IMR-90 (cell line): Measurements from ENCODE around the gene ALPP. TPM values are rescaled to one million over a fixed set of nuclear protein-coding genes. Genes with fewer than 3 reads are reported as not detected.

Experiments used
- microRNA-seq, 2 experiments: library from miRNA; stranded (forward) in 1 of 2; unstranded in 1 of 2; fragments of 10-50 nt in 1 of 2; fragments of <30 nt in 1 of 2; gene quantifications in 1 of 2; microRNA quantifications in 1 of 2; one replicate each; pipeline versions ENCODE3 to v1.1.0; 2013 to 2020; ENCODE audit not compliant: insufficient read depth in 1 of 2, insufficient read length in 1 of 2, unreplicated experiment in 1 of 2
- polyA plus RNA-seq, 3 experiments: library from polyadenylated mRNA; depleted of rRNA; stranded (reverse); fragments of >200 nt; gene quantifications; 2 replicates each; pipeline ENCODE4 v1.2.3, GENCODE V29; 2012; ENCODE audit warnings: low replicate concordance in 1 of 3
- small RNA-seq, 5 experiments: library from RNA; depleted of rRNA; stranded (forward); fragments of <200 nt; gene quantifications; one replicate each; pipeline ENCODE3, GENCODE V24; 2012
- total RNA-seq: library from RNA; depleted of rRNA; stranded (reverse); fragments of >200 nt; gene quantifications from 2 replicates; pipeline ENCODE4 v1.2.3, GENCODE V29; 2012; rRNA removed

The ALPP gene
- total and polyA plus RNA-seq, 2 of the 4 experiments (the other 2 are of a cell fraction): not detected

Small RNA genes within 50 kb of the gene (microRNA-seq; reads per million reads assigned to microRNA genes)
- gene AC068134.3 (ENCODE audit: insufficient read depth, insufficient read length) (not detected), gene AC068134.4 (ENCODE audit: insufficient read depth, insufficient read length) (not detected)

Small RNA genes within 50 kb of the gene (small RNA-seq; reads per million reads assigned to genes)
- gene AC068134.3 (0 reads per million in 5 experiments), gene AC068134.4 (0 reads per million in 5 experiments)

Other genes starting within 250 kb of the ALPP start
- not detected in 2 replicates for gene ALPG, start 28.1 kb downstream of the ALPP start, total RNA-seq
- gene ALPG, start 28.1 kb downstream of the ALPP start, polyA plus RNA-seq (2012; rRNA removed): not detected in 2 replicates
- gene ALPI, start 77.4 kb downstream of the ALPP start, total RNA-seq: not detected in 2 replicates
- not detected in 2 replicates for gene ALPI, start 77.4 kb downstream of the ALPP start, polyA plus RNA-seq (2012; rRNA removed)
- gene ECEL1, start 109.1 kb downstream of the ALPP start, total RNA-seq: not detected in 2 replicates
- gene ECEL1, start 109.1 kb downstream of the ALPP start, polyA plus RNA-seq (2012; rRNA removed): not detected in 2 replicates
- not detected in 2 replicates for gene PRSS56, start 141.6 kb downstream of the ALPP start, total RNA-seq
- gene PRSS56, start 141.6 kb downstream of the ALPP start, polyA plus RNA-seq (2012; rRNA removed): not detected in 2 replicates
- not detected in 2 replicates for gene CHRND, start 147.4 kb downstream of the ALPP start, total RNA-seq
- gene CHRND, start 147.4 kb downstream of the ALPP start, polyA plus RNA-seq (2012; rRNA removed): not detected in 2 replicates
- not detected in 2 replicates for gene CHRNG, start 160.9 kb downstream of the ALPP start, total RNA-seq
- gene CHRNG, start 160.9 kb downstream of the ALPP start, polyA plus RNA-seq (2012; rRNA removed): not detected in 2 replicates
- gene TIGD1, start 171.8 kb downstream of the ALPP start, total RNA-seq: 2.7 and 2.8 TPM in 2 replicates
- 2.4 and 2.9 TPM in 2 replicates for gene TIGD1, start 171.8 kb downstream of the ALPP start, polyA plus RNA-seq (2012; rRNA removed)
- 105 and 149 TPM in 2 replicates for gene EIF4E2, start 171.9 kb downstream of the ALPP start, total RNA-seq
- gene EIF4E2, start 171.9 kb downstream of the ALPP start, polyA plus RNA-seq (2012; rRNA removed): 44.0 and 52.1 TPM in 2 replicates